Measurements from ENCODE around the gene TIAM1. TPM values are rescaled to one million over a fixed set of nuclear protein-coding genes. Genes with fewer than 3 reads are reported as not detected.

Gene TIAM1
- total and polyA plus RNA-seq, 2 experiments from 2014 or later: 9.2 to 9.6 TPM

GRCh38 chr21:31382060-31382459 lies 38.0 kb upstream of the TIAM1 start:
- H3K36me3 ChIP-seq: no peaks in the 10 kb centered on the region
- no peak for TF ChIP-seq CTCF (IDR thresholded peaks at IDR 0.05; ENCODE audit: low read depth, low read length)
- no peak for DNase-seq (ENCODE audit: low read depth in 1 of 2, low spot score in 1 of 2)
- H3K27me3 ChIP-seq: no peaks in the 10 kb centered on the region
- no peak overlapping the region for H3K4me3 ChIP-seq
- H3K4me1 ChIP-seq (ENCODE audit: low read depth): no peaks in the 10 kb centered on the region
- H3K9me3 ChIP-seq (ENCODE audit: low read depth): no peaks in the 10 kb centered on the region
- H3K27ac ChIP-seq: no peak overlapping the region

- no peaks in the 10 kb centered on the region for H3K4me1 ChIP-seq (ENCODE audit: low read depth)
- no peak overlapping the region for H3K27ac ChIP-seq
- no peaks in the 10 kb centered on the region for H3K36me3 ChIP-seq
- TF ChIP-seq CTCF (IDR thresholded peaks at IDR 0.05; ENCODE audit: low read depth, low read length): no peak
- no peaks in the 10 kb centered on the region for H3K27me3 ChIP-seq
- no peak for DNase-seq (ENCODE audit: low read depth in 1 of 2, low spot score in 1 of 2)
- H3K4me3 ChIP-seq: no peak overlapping the region
- no peaks in the 10 kb centered on the region for H3K9me3 ChIP-seq (ENCODE audit: low read depth)
Measured at GRCh38 chr21:31376301-31376700, 32.2 kb upstream of the TIAM1 start.

DNA sequence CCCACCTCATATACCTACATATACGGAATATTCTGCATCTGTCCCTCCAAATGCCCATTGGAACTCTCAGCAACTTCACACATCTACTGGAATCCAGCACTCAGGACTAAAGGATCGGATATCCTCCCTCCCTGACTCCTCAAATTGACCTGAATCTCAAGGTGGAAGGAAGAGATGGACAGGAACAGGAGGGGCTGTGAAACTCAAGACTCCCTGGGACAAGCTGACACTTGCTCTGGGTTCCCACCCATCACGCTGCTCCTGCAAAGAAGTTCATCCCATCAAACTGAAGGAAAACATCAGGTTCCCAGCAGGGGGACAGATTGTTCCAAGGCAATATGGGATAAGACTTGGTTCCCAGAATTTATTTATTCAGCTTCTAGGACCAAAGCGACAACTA lies 30.3 kb upstream of the TIAM1 start:
- H3K27me3 ChIP-seq: no peaks in the 10 kb centered on the region
- DNase-seq (ENCODE audit: low read depth in 1 of 2, low spot score in 1 of 2): no peak
- H3K4me3 ChIP-seq: no peak overlapping the region
- TF ChIP-seq CTCF (IDR thresholded peaks at IDR 0.05; ENCODE audit: low read depth, low read length): no peak
- no peaks in the 10 kb centered on the region for H3K4me1 ChIP-seq (ENCODE audit: low read depth)
- H3K27ac ChIP-seq: no peak overlapping the region
- no peaks in the 10 kb centered on the region for H3K36me3 ChIP-seq
- H3K9me3 ChIP-seq (ENCODE audit: low read depth): no peaks in the 10 kb centered on the region

- Histone ChIP-seq H3K27ac (no peak overlapping the region), H3K27me3 (no peaks in the 10 kb centered on the region), H3K4me3 (no peak overlapping the region), H3K4me1 (ENCODE audit: low read depth) (peaks cover 12% of the 10 kb centered on the region), H3K9me3 (ENCODE audit: low read depth) (no peaks in the 10 kb centered on the region), H3K36me3 (no peaks in the 10 kb centered on the region)
- no peak for TF ChIP-seq CTCF (IDR thresholded peaks at IDR 0.05; ENCODE audit: low read depth, low read length)
- no peak for DNase-seq (ENCODE audit: low read depth in 1 of 2, low spot score in 1 of 2)
Measured at GRCh38 chr21:31372471-31372765, 28.4 kb upstream of the TIAM1 start.

DNA sequence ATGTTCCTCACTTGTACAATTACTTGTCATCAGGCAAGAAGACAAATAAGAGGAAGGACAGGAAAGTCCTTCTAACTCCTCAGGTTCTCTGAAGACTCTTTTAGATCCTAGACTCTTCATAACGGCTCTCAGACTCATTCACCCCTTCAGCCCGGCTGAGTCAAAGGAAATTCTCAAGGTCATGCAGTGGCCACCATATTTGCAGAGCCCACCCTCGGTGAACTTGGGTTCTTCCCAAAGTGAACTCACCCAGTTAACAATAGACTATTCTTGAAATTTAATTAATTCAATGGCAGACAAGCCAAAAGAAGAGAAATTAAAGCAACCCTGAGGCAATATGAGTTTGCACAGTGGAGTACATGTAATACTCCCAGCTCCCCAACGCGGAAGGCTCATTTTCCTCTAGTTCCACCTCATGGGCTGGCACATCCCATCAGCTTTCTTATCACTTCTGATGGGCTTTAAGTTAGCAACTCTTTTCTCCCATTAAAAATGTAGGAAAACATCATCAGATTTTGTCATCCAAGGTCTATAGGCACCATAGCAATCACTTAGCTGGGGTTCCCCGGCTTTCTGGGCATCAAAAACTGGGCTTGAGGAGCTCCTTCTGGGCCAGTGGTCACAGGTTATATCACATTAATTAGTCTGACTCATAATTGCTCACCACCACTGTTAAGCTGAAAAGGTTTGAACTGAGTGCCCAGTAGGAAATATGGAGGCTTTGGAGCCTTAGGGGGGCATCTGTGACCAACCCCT lies 27.8 kb upstream of the TIAM1 start:
- no peaks in the 10 kb centered on the region for H3K27me3 ChIP-seq
- no peak overlapping the region for H3K4me3 ChIP-seq
- no peak for TF ChIP-seq CTCF (IDR thresholded peaks at IDR 0.05; ENCODE audit: low read depth, low read length)
- H3K4me1 ChIP-seq (ENCODE audit: low read depth): peaks cover 14% of the 10 kb centered on the region
- no peaks in the 10 kb centered on the region for H3K36me3 ChIP-seq
- DNase-seq (ENCODE audit: low read depth in 1 of 2, low spot score in 1 of 2): no peak
- H3K27ac ChIP-seq: no peak overlapping the region
- no peaks in the 10 kb centered on the region for H3K9me3 ChIP-seq (ENCODE audit: low read depth)

Measured in cardiac muscle cell (in vitro differentiated cells and primary cell).